ENCODE data around the gene SLITRK1. TPM values are rescaled to one million over a fixed set of nuclear protein-coding genes. Genes with fewer than 3 reads are reported as not detected.

The SLITRK1 gene
- total RNA-seq, 2 experiments from 2014 or later = not detected

DNA sequence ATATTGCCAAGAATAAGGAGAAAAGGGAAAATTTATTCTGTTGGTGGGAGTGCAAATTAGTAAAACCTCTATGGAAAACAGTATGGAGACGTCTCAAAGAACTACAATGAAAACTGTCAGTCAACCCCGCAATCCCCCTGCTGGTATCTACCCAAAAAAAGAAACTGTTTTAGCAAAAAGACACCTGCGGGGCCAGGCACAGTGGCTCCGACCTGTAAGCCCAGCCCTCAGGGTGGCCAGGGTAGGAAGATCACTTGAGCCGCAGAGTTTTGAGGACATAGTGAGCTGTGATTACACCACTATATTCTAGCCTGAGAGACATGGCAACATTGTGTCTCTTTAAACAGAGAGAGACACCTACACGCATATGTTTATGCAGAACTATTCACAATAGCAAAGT lies 37.5 kb upstream of the SLITRK1 start:
- no TSS peak for BruUV-seq (replicated peaks)
- Histone ChIP-seq H2AFZ (ENCODE audit: low read length) (no peak overlapping the region), H3K27ac (ENCODE audit: low read depth, low read length, poor library complexity, severe bottlenecking) (no peak overlapping the region), H3K4me1 (ENCODE audit: insufficient read depth, low read length, poor library complexity, severe bottlenecking) (no peaks in the 10 kb centered on the region), H3K36me3 (ENCODE audit: insufficient read depth, low read length) (no peaks in the 10 kb centered on the region), H3K9me2 (ENCODE audit: insufficient read depth, low read length) (no peaks in the 10 kb centered on the region), H3K4me3 (ENCODE audit: low read depth, low read length, poor library complexity, severe bottlenecking) (no peak overlapping the region), H4K20me1 (ENCODE audit: insufficient read depth, low read length) (no peaks in the 10 kb centered on the region), H3K9me3 (ENCODE audit: low read length) (no peaks in the 10 kb centered on the region), H3K4me2 (ENCODE audit: low read length) (no peak overlapping the region), H3K79me2 (ENCODE audit: insufficient read depth, low read depth, low read length) (no peaks in the 10 kb centered on the region)
- ChIA-PET POLR2A (no interaction called here), CTCF (ENCODE audit: unreplicated experiment) (no interaction called here)
- intact Hi-C loops (cut with micrococcal nuclease; ENCODE audit: unreplicated experiment) = no loop called here
- DNase-seq (ENCODE audit: low spot score) = no peak
- TF ChIP-seq CTCF (conservative IDR thresholded peaks at IDR 0.05; ENCODE audit: low read length) (no peak), EZH2phosphoT487 (IDR thresholded peaks at IDR 0.05; ENCODE audit: borderline replicate concordance, low read depth, low read length) (no peak)

GRCh38 chr13:83914368-83914767 lies 32.1 kb upstream of the SLITRK1 start:
- Histone ChIP-seq H3K4me2 (ENCODE audit: low read length) (no peak overlapping the region), H3K4me1 (ENCODE audit: insufficient read depth, low read length, poor library complexity, severe bottlenecking) (no peaks in the 10 kb centered on the region), H3K79me2 (ENCODE audit: insufficient read depth, low read depth, low read length) (no peaks in the 10 kb centered on the region), H3K4me3 (ENCODE audit: low read depth, low read length, poor library complexity, severe bottlenecking) (no peak overlapping the region), H2AFZ (ENCODE audit: low read length) (no peak overlapping the region), H3K27ac (ENCODE audit: low read depth, low read length, poor library complexity, severe bottlenecking) (no peak overlapping the region), H3K9me2 (ENCODE audit: insufficient read depth, low read length) (no peaks in the 10 kb centered on the region), H3K9me3 (ENCODE audit: low read length) (no peaks in the 10 kb centered on the region), H3K36me3 (ENCODE audit: insufficient read depth, low read length) (no peaks in the 10 kb centered on the region), H4K20me1 (ENCODE audit: insufficient read depth, low read length) (no peaks in the 10 kb centered on the region)
- TF ChIP-seq EZH2phosphoT487 (IDR thresholded peaks at IDR 0.05; ENCODE audit: borderline replicate concordance, low read depth, low read length) = no peak
- no peak for TF ChIP-seq CTCF (conservative IDR thresholded peaks at IDR 0.05; ENCODE audit: low read length)
- ChIA-PET POLR2A (interaction anchor here (0.6 kb wide), 1 partner anchor 184 kb away, joined by 4 read pairs; no protein-coding TSS in a partner anchor), CTCF (ENCODE audit: unreplicated experiment) (no interaction called here)
- no peak for DNase-seq (ENCODE audit: low spot score)
- BruUV-seq (replicated peaks) = no TSS peak
- intact Hi-C loops (cut with micrococcal nuclease; ENCODE audit: unreplicated experiment) = no loop called here

- Histone ChIP-seq H3K4me1 (ENCODE audit: insufficient read depth, low read length, poor library complexity, severe bottlenecking) (no peaks in the 10 kb centered on the region), H4K20me1 (ENCODE audit: insufficient read depth, low read length) (no peaks in the 10 kb centered on the region), H3K36me3 (ENCODE audit: insufficient read depth, low read length) (no peaks in the 10 kb centered on the region), H3K27ac (ENCODE audit: low read depth, low read length, poor library complexity, severe bottlenecking) (no peak overlapping the region), H2AFZ (ENCODE audit: low read length) (no peak overlapping the region), H3K4me2 (ENCODE audit: low read length) (no peak overlapping the region), H3K79me2 (ENCODE audit: insufficient read depth, low read depth, low read length) (no peaks in the 10 kb centered on the region), H3K4me3 (ENCODE audit: low read depth, low read length, poor library complexity, severe bottlenecking) (no peak overlapping the region), H3K9me3 (ENCODE audit: low read length) (no peaks in the 10 kb centered on the region), H3K9me2 (ENCODE audit: insufficient read depth, low read length) (no peaks in the 10 kb centered on the region)
- no peak for DNase-seq (ENCODE audit: low spot score)
- CTCF ChIA-PET (ENCODE audit: unreplicated experiment) = no interaction called here
- POLR2A ChIA-PET = no interaction called here
- no TSS peak for BruUV-seq (replicated peaks)
- intact Hi-C loops (cut with micrococcal nuclease; ENCODE audit: unreplicated experiment) = no loop called here
- TF ChIP-seq CTCF (conservative IDR thresholded peaks at IDR 0.05; ENCODE audit: low read length) (no peak), EZH2phosphoT487 (IDR thresholded peaks at IDR 0.05; ENCODE audit: borderline replicate concordance, low read depth, low read length) (no peak)
These were observed 25.1 kb upstream of the SLITRK1 start for GRCh38 chr13:83907196-83907989.
